AG04449 (cell line): ENCODE measurements around the gene ENTHD1.

Experiments used
- CTCF ChIA-PET: fragments of 350-600 bp; formaldehyde crosslinking; extraction: SDS; loops from one replicate; lab custom pipeline; 2021; ENCODE audit warnings: antibody characterized with exemption; lab: Yijun Ruan, JAX
- POLR2A ChIA-PET: fragments of 400-600, 350-600 bp; formaldehyde crosslinking; extraction: SDS; loops from one replicate; lab custom pipeline; 2020; ENCODE audit warnings: antibody characterized with exemption, inconsistent platforms; lab: Yijun Ruan, JAX
- DNase-seq: peaks from one replicate; pipeline ENCODE4 v3.0.0-alpha.2; 2010; ENCODE audit warnings: low read depth, low spot score
- H3K4me3 ChIP-seq: 2 replicates; pipeline ENCODE4 v1.5.1; 2011; ENCODE audit warnings: low read depth, mild to moderate bottlenecking, control low read depth, low read length
- TF ChIP-seq, protein P1 (sequence below): IDR thresholded peaks from one replicate; pipeline ENCODE4 v1.5.1; 2011; ENCODE audit warnings: mild to moderate bottlenecking, moderate library complexity, low read length, control low read depth, inconsistent platforms; ENCODE audit not compliant: insufficient read depth; ENCODE audit errors: missing control alignments

The ENTHD1 gene

DNA sequence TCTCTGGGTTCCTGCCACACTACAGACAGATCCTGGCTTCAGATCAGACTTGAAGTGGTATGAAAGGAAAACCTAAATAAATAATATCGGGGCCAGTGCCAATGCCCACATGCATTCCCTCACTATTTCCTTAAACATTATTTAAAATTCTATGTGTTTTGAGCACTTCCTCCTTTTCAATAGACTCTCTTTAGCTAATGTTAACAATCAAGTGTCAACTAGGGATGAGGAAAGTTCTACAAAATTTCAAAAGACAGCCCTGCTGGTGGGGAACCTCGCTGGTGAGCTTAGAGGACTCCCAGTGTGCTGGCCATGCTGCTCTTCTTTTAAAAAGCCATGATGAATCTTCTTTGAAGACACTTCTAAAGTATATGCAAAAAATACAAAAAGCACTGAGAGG is 87.5 kb downstream of the ENTHD1 start:
- TF ChIP-seq, protein P1, sequence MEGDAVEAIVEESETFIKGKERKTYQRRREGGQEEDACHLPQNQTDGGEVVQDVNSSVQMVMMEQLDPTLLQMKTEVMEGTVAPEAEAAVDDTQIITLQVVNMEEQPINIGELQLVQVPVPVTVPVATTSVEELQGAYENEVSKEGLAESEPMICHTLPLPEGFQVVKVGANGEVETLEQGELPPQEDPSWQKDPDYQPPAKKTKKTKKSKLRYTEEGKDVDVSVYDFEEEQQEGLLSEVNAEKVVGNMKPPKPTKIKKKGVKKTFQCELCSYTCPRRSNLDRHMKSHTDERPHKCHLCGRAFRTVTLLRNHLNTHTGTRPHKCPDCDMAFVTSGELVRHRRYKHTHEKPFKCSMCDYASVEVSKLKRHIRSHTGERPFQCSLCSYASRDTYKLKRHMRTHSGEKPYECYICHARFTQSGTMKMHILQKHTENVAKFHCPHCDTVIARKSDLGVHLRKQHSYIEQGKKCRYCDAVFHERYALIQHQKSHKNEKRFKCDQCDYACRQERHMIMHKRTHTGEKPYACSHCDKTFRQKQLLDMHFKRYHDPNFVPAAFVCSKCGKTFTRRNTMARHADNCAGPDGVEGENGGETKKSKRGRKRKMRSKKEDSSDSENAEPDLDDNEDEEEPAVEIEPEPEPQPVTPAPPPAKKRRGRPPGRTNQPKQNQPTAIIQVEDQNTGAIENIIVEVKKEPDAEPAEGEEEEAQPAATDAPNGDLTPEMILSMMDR, result no peak
- H3K4me3 ChIP-seq, result no peak overlapping the region
- ChIA-PET POLR2A (no interaction called here), CTCF (no interaction called here)
- DNase-seq, result no peak

DNA sequence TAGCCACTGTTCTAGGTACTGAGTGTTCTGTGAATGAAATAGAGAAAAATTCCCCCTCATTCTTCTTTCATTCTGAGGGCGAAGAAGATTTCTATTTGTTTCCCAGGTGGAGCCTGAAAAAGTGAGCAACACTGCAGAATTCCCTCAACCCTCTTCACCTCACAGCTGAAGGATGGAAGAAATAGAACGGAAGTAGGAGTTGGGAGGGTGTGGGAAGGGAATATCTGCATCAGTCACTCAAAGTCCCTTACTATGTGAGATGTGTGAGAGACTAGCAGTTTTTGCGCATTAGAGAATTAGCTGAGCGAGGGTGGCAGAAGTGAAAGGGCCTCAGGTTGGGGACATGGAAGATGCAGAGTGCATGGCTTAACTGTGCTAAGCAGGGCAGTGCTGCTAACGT is 88.4 kb downstream of the ENTHD1 start:
- no peak overlapping the region for H3K4me3 ChIP-seq
- CTCF ChIA-PET, result no interaction called here
- no peak for DNase-seq
- POLR2A ChIA-PET, result no interaction called here
- TF ChIP-seq, protein P1, result no peak

DNA sequence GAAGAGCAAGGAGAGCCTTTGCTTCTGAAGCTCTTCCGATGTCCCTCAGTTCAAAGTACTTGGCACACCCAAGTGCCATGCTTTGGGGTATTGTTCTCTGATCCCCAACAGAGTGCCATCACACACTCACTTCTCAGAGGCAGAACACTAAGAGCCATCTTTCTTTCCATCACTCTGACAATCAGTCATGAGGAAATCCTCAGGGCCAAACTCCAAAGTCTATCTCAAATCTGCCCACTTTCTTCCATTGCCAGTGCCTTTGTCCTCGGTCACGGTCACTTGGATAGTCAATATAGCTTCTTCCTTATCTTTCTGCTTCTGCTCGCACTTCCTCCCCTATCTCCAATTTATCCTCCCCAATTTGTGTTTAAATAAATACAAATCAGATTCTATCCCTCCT is 90.9 kb downstream of the ENTHD1 start:
- CTCF ChIA-PET, result no interaction called here
- TF ChIP-seq, protein P1, result no peak
- no peak overlapping the region for H3K4me3 ChIP-seq
- DNase-seq, result no peak
- POLR2A ChIA-PET, result no interaction called here

DNA sequence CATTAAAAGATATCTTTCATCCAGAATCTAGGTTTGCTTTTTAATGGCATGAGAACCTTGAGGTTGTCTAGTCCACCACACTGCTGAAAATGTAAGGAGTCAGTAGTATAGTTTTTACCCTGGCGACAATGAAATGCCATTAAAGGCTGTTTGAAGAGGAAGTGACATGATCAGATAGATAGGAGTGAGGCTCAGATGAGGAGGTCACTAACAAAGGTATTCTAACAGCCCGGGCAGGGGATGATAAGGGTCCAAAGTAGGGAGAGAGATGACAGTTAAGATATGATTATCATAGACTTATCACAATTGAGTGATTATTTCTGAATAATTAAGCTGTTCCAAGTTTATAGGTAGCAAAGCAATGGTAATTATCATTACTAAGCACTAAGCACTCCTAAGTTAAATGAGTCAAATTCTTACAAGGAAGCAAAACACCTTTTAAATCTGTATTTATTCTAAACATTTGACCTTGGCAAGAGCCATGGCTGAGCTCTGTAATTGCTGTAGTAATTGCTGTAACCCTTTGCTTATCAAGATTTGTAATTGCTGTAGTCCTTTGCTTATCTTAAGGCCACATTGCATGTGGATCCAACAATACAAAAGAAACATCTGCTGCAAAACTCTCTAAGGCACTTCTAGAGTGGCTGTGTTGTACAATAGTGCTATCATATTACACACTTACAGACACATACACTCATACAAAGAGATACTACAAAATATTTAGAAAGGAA is 92.6 kb downstream of the ENTHD1 start:
- DNase-seq, result no peak
- no peak overlapping the region for H3K4me3 ChIP-seq
- POLR2A ChIA-PET, result no interaction called here
- TF ChIP-seq, protein P1, result no peak
- CTCF ChIA-PET, result interaction anchor here (1.1 kb wide), 1 partner anchor 91 kb away, joined by 3 read pairs; no protein-coding TSS in a partner anchor

DNA sequence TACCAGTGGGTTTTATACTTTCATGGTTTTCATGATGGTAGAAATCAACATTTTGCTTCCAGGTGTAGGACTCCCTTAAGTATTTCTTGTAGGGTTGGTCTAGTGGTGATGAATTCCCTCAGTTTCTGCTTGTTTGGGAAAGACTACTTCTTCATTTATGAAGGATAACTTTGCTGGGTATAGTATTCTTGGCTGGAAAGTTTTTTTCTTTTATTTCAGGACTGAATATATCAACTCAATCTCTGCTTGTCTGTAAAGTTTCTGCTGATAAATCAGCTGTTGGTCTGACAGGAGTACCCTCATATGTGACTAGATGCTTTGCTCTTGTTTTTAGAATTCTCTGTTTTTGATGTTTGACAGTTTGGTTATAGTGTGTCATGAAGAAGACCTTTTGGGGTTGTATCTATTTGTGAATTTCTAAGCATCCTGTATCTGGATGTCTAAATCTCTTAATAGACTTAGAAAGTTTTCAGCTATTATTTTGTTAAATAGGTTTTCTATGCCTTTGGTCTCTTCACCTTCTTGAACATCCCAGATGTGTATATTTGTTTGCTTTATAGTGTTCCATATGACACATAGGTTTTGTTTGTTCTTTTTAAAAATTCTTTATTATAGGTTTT is 95.9 kb downstream of the ENTHD1 start:
- ChIA-PET CTCF (no interaction called here), POLR2A (no interaction called here)
- TF ChIP-seq, protein P1, result no peak
- H3K4me3 ChIP-seq, result no peak overlapping the region
- DNase-seq, result no peak

DNA sequence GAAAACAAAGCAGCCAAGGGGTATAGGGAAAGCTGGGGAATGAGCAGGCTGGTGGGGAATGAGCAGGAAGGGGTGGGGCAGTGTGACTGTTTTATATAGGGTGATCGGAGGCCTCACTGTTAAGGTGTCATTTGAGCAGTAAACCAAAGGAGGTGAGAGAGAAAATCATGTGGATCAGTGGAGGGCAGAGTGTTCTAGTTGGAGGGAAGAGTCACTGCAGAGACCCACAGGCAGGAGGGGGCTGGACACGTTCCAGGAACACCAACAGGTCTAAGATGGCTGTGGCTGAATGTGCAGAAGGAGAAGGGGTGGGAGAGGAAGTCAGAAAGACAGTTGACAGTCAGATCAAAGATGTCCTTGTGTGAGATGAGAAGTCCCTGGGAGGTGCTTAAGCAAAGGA is 103.8 kb downstream of the ENTHD1 start:
- POLR2A ChIA-PET, result no interaction called here
- TF ChIP-seq, protein P1, result no peak

More for the DNA sequence above, 103.8 kb downstream of the ENTHD1 start:
- no peak overlapping the region for H3K4me3 ChIP-seq
- CTCF ChIA-PET, result no interaction called here
- DNase-seq, result no peak
